Activated naive CD4-positive, alpha-beta T cell treated with anti-CD3 and anti-CD28 coated beads, Interleukin-2, amount 50 U/mL, for 24 hours (primary cell): Measurements from ENCODE around the gene SLC7A7.

Experiments used
- H3K27ac Mint-ChIP-seq: one replicate; pipeline ENCODE4 v1.8.0; 2021; ENCODE audit warnings: mild to moderate bottlenecking, mixed read lengths
- H3K27me3 Mint-ChIP-seq: one replicate; pipeline ENCODE4 v1.8.0; 2021; ENCODE audit warnings: mixed read lengths
- H3K36me3 Mint-ChIP-seq: one replicate; pipeline ENCODE4 v1.8.0; 2021; ENCODE audit warnings: mixed read lengths
- H3K4me1 Mint-ChIP-seq: one replicate; pipeline ENCODE4 v1.8.0; 2021; ENCODE audit warnings: mixed read lengths
- H3K4me3 Mint-ChIP-seq: one replicate; pipeline ENCODE4 v1.8.0; 2021; ENCODE audit warnings: mild to moderate bottlenecking, mixed read lengths
- H3K9me3 Mint-ChIP-seq: one replicate; pipeline ENCODE4 v1.8.0; 2021; ENCODE audit warnings: mixed read lengths

The SLC7A7 gene

GRCh38 chr14:22846811-22847307, 31.6 kb upstream of the SLC7A7 start:
- Mint-ChIP-seq H3K9me3 (no peaks in the 10 kb centered on the region), H3K27ac (no peak overlapping the region), H3K27me3 (no peaks in the 10 kb centered on the region), H3K36me3 (no peaks in the 10 kb centered on the region), H3K4me3 (peak overlapping the region; percentile 11), H3K4me1 (no peaks in the 10 kb centered on the region)

GRCh38 chr14:22845821-22846625, 30.8 kb upstream of the SLC7A7 start:
- no peaks in the 10 kb centered on the region for H3K27me3 Mint-ChIP-seq
- peak overlapping the region; percentile 38 for H3K27ac Mint-ChIP-seq
- H3K36me3 Mint-ChIP-seq = no peaks in the 10 kb centered on the region
- H3K9me3 Mint-ChIP-seq = no peaks in the 10 kb centered on the region
- H3K4me3 Mint-ChIP-seq = no peak overlapping the region
- no peaks in the 10 kb centered on the region for H3K4me1 Mint-ChIP-seq

GRCh38 chr14:22845103-22845394, 29.8 kb upstream of the SLC7A7 start:
- H3K9me3 Mint-ChIP-seq = no peaks in the 10 kb centered on the region
- H3K27ac Mint-ChIP-seq = no peak overlapping the region

GRCh38 chr14:22844221-22845102, 29.2 kb upstream of the SLC7A7 start:
- Mint-ChIP-seq H3K4me1 (no peaks in the 10 kb centered on the region), H3K9me3 (no peaks in the 10 kb centered on the region), H3K36me3 (no peaks in the 10 kb centered on the region), H3K27ac (no peak overlapping the region), H3K27me3 (no peaks in the 10 kb centered on the region), H3K4me3 (no peak overlapping the region)

More at GRCh38 chr14:22845103-22845394, 29.8 kb upstream of the SLC7A7 start:
- Mint-ChIP-seq H3K4me1 (no peaks in the 10 kb centered on the region), H3K36me3 (no peaks in the 10 kb centered on the region), H3K4me3 (no peak overlapping the region), H3K27me3 (no peaks in the 10 kb centered on the region)

GRCh38 chr14:22843123-22843925, 28.1 kb upstream of the SLC7A7 start:
- Mint-ChIP-seq H3K9me3 (no peaks in the 10 kb centered on the region), H3K27me3 (no peaks in the 10 kb centered on the region), H3K36me3 (no peaks in the 10 kb centered on the region), H3K4me3 (no peak overlapping the region), H3K27ac (peak overlapping the region; percentile 77), H3K4me1 (peaks cover 4% of the 10 kb centered on the region)

GRCh38 chr14:22842211-22843122, 27.2 kb upstream of the SLC7A7 start:
- Mint-ChIP-seq H3K27ac (no peak overlapping the region), H3K27me3 (no peaks in the 10 kb centered on the region), H3K4me1 (peaks cover 11% of the 10 kb centered on the region), H3K36me3 (no peaks in the 10 kb centered on the region), H3K4me3 (no peak overlapping the region), H3K9me3 (no peaks in the 10 kb centered on the region)

DNA sequence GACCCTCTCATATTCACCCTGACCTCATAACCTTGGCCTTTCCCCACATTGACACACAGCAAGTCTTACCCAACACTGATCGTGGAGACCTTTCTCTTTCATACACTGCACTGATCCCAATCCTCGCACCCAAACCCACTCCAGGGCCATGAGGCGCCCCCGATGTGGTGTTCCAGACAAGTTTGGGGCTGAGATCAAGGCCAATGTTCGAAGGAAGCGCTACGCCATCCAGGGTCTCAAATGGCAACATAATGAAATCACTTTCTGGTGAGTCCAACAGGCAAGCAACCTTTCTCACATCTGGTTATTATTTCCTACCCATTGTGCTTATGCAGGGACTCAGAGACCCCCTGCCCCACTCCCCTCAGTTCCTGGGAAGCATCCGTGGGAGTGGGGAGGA, 26.5 kb upstream of the SLC7A7 start:
- no peaks in the 10 kb centered on the region for H3K9me3 Mint-ChIP-seq
- no peaks in the 10 kb centered on the region for H3K27me3 Mint-ChIP-seq
- H3K36me3 Mint-ChIP-seq = peaks cover 1% of the 10 kb centered on the region
- H3K4me3 Mint-ChIP-seq = no peak overlapping the region
- H3K4me1 Mint-ChIP-seq = peaks cover 16% of the 10 kb centered on the region
- H3K27ac Mint-ChIP-seq = no peak overlapping the region

GRCh38 chr14:22841311-22841710, 26.1 kb upstream of the SLC7A7 start:
- H3K27me3 Mint-ChIP-seq = no peaks in the 10 kb centered on the region
- H3K4me3 Mint-ChIP-seq = no peak overlapping the region
- peaks cover 18% of the 10 kb centered on the region for H3K4me1 Mint-ChIP-seq
- no peak overlapping the region for H3K27ac Mint-ChIP-seq
- peaks cover 1% of the 10 kb centered on the region for H3K36me3 Mint-ChIP-seq
- H3K9me3 Mint-ChIP-seq = no peaks in the 10 kb centered on the region

DNA sequence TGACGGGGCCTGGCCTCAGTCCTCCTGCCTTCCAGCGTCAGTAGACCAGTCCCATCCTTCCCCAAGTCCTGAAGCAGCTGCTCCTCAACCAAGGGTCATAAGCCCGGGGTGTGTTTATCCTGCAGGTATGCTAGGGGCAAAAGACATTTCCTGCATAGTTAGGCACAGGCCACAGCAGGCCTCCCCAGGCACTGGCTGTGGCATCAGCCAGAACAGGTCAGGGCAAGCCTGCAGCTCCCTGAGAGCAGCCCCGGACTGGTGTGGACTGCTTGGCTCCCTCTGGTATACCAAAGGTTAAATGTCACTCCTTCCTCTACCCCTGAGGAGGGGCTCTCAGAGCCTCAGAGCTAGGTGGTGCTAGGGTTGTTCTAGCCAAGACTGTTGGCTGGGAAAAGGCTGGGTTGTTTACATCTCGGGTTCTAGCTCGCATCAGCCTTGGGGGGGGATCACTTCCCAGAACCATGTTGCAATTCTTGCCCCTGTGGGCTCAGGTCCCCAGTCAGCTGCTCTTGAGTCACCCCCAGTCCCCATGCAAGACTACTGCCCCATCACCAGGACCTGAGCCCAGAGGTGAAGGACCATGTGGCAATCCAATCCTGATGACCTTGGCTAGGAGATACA, 24.0 kb upstream of the SLC7A7 start:
- H3K4me1 Mint-ChIP-seq = peaks cover 29% of the 10 kb centered on the region
- no peaks in the 10 kb centered on the region for H3K27me3 Mint-ChIP-seq
- peaks cover 8% of the 10 kb centered on the region for H3K36me3 Mint-ChIP-seq
- H3K9me3 Mint-ChIP-seq = no peaks in the 10 kb centered on the region
- no peak overlapping the region for H3K4me3 Mint-ChIP-seq
- peak overlapping the region; percentile 55 for H3K27ac Mint-ChIP-seq

- no peaks in the 10 kb centered on the region for H3K9me3 Mint-ChIP-seq
- peaks cover 8% of the 10 kb centered on the region for H3K36me3 Mint-ChIP-seq
- H3K4me3 Mint-ChIP-seq = peak overlapping the region; percentile 42
- H3K4me1 Mint-ChIP-seq = peaks cover 29% of the 10 kb centered on the region
- H3K27me3 Mint-ChIP-seq = no peaks in the 10 kb centered on the region
- H3K27ac Mint-ChIP-seq = peak overlapping the region; percentile 55
Observed at GRCh38 chr14:22838631-22839041, 23.4 kb upstream of the SLC7A7 start.

DNA sequence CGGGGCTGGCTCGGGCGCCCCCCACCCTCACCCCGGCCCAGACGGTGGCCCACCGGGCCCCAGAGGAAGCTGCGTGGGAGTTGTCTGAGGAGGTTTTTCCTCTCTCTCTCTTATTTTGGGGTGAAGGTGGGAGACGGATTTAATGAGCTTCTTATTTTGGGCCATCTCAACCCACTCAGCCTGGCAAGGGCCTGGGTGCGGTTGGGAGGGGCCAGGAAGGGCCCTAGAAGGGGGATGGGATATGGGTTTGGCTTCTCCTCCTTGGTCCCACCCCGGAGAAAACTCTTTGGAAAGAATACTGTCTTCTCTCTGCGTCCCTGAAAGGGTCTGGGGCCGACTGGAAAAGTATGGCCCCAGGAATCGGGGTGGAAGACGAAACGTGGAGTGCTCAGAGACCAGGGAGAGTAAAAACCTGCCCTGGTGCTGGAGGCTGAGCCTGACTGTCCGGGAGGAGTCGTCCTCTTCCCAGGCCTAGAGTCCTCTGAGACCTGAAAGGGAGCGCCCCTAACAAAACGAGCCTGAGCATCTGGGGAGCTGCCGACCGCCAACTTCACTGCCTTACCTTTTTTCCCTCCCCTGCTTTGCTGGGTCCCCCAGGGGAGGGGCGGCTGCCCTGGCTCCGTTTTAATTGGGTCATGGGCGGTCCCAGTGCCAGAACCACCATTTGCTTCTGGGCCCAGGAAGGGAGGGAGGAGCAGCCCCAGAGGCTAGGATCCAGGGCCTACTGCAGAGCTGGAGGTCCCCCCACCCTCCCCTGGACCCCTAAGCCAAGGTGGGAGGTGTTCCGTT, 22.7 kb upstream of the SLC7A7 start:
- no peaks in the 10 kb centered on the region for H3K27me3 Mint-ChIP-seq
- H3K27ac Mint-ChIP-seq = no peak overlapping the region
- H3K4me3 Mint-ChIP-seq = peak overlapping the region; percentile 91
- peaks cover 11% of the 10 kb centered on the region for H3K36me3 Mint-ChIP-seq
- H3K4me1 Mint-ChIP-seq = peaks cover 29% of the 10 kb centered on the region
- H3K9me3 Mint-ChIP-seq = no peaks in the 10 kb centered on the region

GRCh38 chr14:22837114-22837749, 22.0 kb upstream of the SLC7A7 start:
- Mint-ChIP-seq H3K27ac (peak overlapping the region; percentile 90), H3K27me3 (no peaks in the 10 kb centered on the region), H3K36me3 (peaks cover 11% of the 10 kb centered on the region), H3K4me1 (peaks cover 29% of the 10 kb centered on the region), H3K4me3 (peak overlapping the region; percentile 91), H3K9me3 (no peaks in the 10 kb centered on the region)
